BJ (cell line): Measurements from ENCODE around the gene RNF44. TPM values are rescaled to one million over a fixed set of nuclear protein-coding genes. Genes with fewer than 3 reads are reported as not detected.
A peak's percentile ranks its signal among the peaks of the same experiment; 100 is the strongest.

Experiments used
- CTCF ChIA-PET: fragments of 350-600 bp; formaldehyde crosslinking; extraction: SDS; loops from one replicate; lab custom pipeline; 2021; ENCODE audit warnings: antibody characterized with exemption, inconsistent platforms; lab: Yijun Ruan, JAX
- POLR2A ChIA-PET: fragments of 300-600 bp; sonication (Branson Sonifier 250); formaldehyde crosslinking; extraction: SDS; loops from one replicate; lab custom pipeline; 2021; ENCODE audit warnings: antibody characterized with exemption; lab: Charles Lee
- DNase-seq: peaks from one replicate; pipeline ENCODE4 v3.0.0-alpha.2; 2011; ENCODE audit warnings: low read depth
- H3K27me3 ChIP-seq: 2 replicates; pipeline ENCODE4 v1.6.0; 2011; ENCODE audit warnings: low read length; ENCODE audit not compliant: control insufficient read depth, insufficient read depth
- H3K36me3 ChIP-seq: 2 replicates; pipeline ENCODE4 v1.5.1; 2011; ENCODE audit warnings: low read length; ENCODE audit not compliant: control insufficient read depth, insufficient read depth
- H3K4me3 ChIP-seq: 2 replicates; pipeline ENCODE4 v1.5.1; 2011; ENCODE audit warnings: low read depth, mild to moderate bottlenecking, control low read depth, low read length
- polyA plus RNA-seq: library from polyadenylated mRNA; depleted of rRNA; stranded (reverse); fragments of >200 nt; gene quantifications from 2 replicates; pipeline ENCODE4 v1.2.3, GENCODE V29; 2011
- TF ChIP-seq, protein P1 (sequence below): IDR thresholded peaks from 2 replicates; pipeline ENCODE4 v1.5.1; 2011; ENCODE audit warnings: low read depth, mild to moderate bottlenecking, control low read depth, inconsistent platforms, low read length, moderate library complexity; ENCODE audit not compliant: insufficient read depth

RNF44 gene
- polyA plus RNA-seq, 1 experiment: 6.0 TPM

- CTCF ChIA-PET: interaction anchor here (0.6 to 3.6 kb wide), 34 partner anchors 8 to 851 kb away, joined by 3 to 18 read pairs (median 3); partner anchors contain the start of genes CDHR2, CLTB and TSPAN17
- TF ChIP-seq, protein P1, sequence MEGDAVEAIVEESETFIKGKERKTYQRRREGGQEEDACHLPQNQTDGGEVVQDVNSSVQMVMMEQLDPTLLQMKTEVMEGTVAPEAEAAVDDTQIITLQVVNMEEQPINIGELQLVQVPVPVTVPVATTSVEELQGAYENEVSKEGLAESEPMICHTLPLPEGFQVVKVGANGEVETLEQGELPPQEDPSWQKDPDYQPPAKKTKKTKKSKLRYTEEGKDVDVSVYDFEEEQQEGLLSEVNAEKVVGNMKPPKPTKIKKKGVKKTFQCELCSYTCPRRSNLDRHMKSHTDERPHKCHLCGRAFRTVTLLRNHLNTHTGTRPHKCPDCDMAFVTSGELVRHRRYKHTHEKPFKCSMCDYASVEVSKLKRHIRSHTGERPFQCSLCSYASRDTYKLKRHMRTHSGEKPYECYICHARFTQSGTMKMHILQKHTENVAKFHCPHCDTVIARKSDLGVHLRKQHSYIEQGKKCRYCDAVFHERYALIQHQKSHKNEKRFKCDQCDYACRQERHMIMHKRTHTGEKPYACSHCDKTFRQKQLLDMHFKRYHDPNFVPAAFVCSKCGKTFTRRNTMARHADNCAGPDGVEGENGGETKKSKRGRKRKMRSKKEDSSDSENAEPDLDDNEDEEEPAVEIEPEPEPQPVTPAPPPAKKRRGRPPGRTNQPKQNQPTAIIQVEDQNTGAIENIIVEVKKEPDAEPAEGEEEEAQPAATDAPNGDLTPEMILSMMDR: peak; percentile 86
- no peak for DNase-seq
- H3K4me3 ChIP-seq: no peak overlapping the region
- no peaks in the 10 kb centered on the region for H3K36me3 ChIP-seq
- POLR2A ChIA-PET: no interaction called here
- no peaks in the 10 kb centered on the region for H3K27me3 ChIP-seq
These were observed 36.5 kb upstream of the RNF44 start for GRCh38 chr5:176573564-176574296.

GRCh38 chr5:176570044-176570443 lies 32.8 kb upstream of the RNF44 start:
- no peak for DNase-seq
- Histone ChIP-seq H3K4me3 (no peak overlapping the region), H3K27me3 (peaks cover 3% of the 10 kb centered on the region; the same call in 1 of the 2 replicates), H3K36me3 (no peaks in the 10 kb centered on the region)
- ChIA-PET CTCF (interaction anchor here (0.6 to 2.2 kb wide), 8 partner anchors 27 to 209 kb away, joined by 3 to 6 read pairs (median 4); partner anchors contain the start of genes CLTB and TSPAN17), POLR2A (no interaction called here)
- TF ChIP-seq, protein P1: no peak

DNA sequence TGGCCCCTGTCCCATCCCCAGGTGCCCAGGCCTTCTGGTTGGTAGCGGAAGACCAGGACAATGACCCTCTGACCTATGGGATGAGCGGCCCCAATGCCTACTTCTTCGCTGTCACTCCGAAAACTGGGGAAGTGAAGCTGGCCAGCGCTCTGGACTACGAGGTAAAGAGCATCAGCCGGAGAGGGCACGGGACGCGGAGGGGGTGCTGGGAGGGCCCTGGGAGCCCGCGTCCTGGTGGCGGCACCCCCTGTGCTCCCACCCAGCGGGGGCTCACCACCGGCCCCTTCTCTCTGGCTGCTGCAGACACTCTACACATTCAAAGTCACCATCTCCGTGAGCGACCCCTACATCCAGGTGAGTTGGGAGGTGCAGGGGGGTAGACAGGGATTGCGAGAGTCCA lies 31.5 kb upstream of the RNF44 start:
- ChIA-PET CTCF (interaction anchor here (0.7 to 1.4 kb wide), 2 partner anchors 9 to 26 kb away, joined by 3 to 4 read pairs; no protein-coding TSS in a partner anchor), POLR2A (no interaction called here)
- DNase-seq: no peak
- Histone ChIP-seq H3K36me3 (no peaks in the 10 kb centered on the region), H3K4me3 (no peak overlapping the region), H3K27me3 (peaks cover 3% of the 10 kb centered on the region; the same call in 1 of the 2 replicates)
- TF ChIP-seq, protein P1: no peak

- TF ChIP-seq, protein P1: no peak
- ChIA-PET CTCF (interaction anchor here (0.6 to 1.2 kb wide), 3 partner anchors 8 to 149 kb away, joined by 3 to 7 read pairs (median 3); no protein-coding TSS in a partner anchor), POLR2A (no interaction called here)
- DNase-seq: no peak
- Histone ChIP-seq H3K27me3 (peaks cover 6% of the 10 kb centered on the region; the same call in 1 of the 2 replicates), H3K4me3 (no peak overlapping the region), H3K36me3 (no peaks in the 10 kb centered on the region)
These were observed 28.6 kb upstream of the RNF44 start for GRCh38 chr5:176565760-176566288.

DNA sequence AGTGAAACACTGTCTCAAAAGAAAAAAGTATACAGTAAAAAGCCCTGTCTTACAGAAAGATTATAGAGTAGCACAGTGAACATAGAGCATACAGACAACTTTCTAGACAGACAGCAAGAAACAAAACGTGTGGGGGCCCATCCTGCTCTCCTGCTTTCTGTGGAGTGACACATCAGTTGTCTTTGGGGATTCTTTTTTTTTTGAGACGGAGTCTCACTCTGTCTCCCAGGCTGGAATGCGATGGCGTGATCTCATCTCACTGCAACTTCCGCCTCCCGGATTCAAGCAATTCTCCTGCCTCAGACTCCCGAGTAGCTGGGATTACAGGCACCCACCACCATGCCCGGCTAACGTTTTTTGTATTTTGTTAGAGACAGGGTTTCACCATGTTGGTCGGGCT lies 26.8 kb upstream of the RNF44 start:
- DNase-seq: no peak
- Histone ChIP-seq H3K4me3 (no peak overlapping the region), H3K27me3 (peaks cover 6% of the 10 kb centered on the region; the same call in 1 of the 2 replicates), H3K36me3 (no peaks in the 10 kb centered on the region)
- CTCF ChIA-PET: interaction anchor here (1.7 kb wide), 1 partner anchor 8 kb away, joined by 15 read pairs; no protein-coding TSS in a partner anchor
- POLR2A ChIA-PET: no interaction called here
- TF ChIP-seq, protein P1: no peak
